Measurements from ENCODE around the gene SLMAP.

- TF ChIP-seq, protein P1, sequence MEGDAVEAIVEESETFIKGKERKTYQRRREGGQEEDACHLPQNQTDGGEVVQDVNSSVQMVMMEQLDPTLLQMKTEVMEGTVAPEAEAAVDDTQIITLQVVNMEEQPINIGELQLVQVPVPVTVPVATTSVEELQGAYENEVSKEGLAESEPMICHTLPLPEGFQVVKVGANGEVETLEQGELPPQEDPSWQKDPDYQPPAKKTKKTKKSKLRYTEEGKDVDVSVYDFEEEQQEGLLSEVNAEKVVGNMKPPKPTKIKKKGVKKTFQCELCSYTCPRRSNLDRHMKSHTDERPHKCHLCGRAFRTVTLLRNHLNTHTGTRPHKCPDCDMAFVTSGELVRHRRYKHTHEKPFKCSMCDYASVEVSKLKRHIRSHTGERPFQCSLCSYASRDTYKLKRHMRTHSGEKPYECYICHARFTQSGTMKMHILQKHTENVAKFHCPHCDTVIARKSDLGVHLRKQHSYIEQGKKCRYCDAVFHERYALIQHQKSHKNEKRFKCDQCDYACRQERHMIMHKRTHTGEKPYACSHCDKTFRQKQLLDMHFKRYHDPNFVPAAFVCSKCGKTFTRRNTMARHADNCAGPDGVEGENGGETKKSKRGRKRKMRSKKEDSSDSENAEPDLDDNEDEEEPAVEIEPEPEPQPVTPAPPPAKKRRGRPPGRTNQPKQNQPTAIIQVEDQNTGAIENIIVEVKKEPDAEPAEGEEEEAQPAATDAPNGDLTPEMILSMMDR (conservative IDR thresholded peaks at IDR 0.05; ENCODE audit: low read depth, low read length): peak; percentile 66
- TF ChIP-seq RFX5 (IDR thresholded peaks at IDR 0.05; ENCODE audit: low read depth, low read length): no peak
- TF ChIP-seq CHD1 (IDR thresholded peaks at IDR 0.05; ENCODE audit: low read depth, low read length): no peak
- peak; percentile 57 for TF ChIP-seq SMC3 (IDR thresholded peaks at IDR 0.05; ENCODE audit: low read depth, low read length)
- no peak for TF ChIP-seq POLR2A (IDR thresholded peaks at IDR 0.05; ENCODE audit: low read depth, low read length)
- TF ChIP-seq USF2 (IDR thresholded peaks at IDR 0.05; ENCODE audit: low read depth, low read length): no peak
- TF ChIP-seq CEBPB (IDR thresholded peaks at IDR 0.05; ENCODE audit: low read depth, low read length): peak; percentile 72; the same call in 1 of the 2 replicates
- no peak for TF ChIP-seq MXI1 (IDR thresholded peaks at IDR 0.05; ENCODE audit: borderline replicate concordance, low read depth, low read length)
- TF ChIP-seq RAD21 (IDR thresholded peaks at IDR 0.05; ENCODE audit: low read length): peak; percentile 74
- TF ChIP-seq, protein P2, sequence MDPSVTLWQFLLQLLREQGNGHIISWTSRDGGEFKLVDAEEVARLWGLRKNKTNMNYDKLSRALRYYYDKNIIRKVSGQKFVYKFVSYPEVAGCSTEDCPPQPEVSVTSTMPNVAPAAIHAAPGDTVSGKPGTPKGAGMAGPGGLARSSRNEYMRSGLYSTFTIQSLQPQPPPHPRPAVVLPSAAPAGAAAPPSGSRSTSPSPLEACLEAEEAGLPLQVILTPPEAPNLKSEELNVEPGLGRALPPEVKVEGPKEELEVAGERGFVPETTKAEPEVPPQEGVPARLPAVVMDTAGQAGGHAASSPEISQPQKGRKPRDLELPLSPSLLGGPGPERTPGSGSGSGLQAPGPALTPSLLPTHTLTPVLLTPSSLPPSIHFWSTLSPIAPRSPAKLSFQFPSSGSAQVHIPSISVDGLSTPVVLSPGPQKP (IDR thresholded peaks at IDR 0.05; ENCODE audit: borderline replicate concordance, low read depth, low read length): no peak
- no peak for TF ChIP-seq MAFK (IDR thresholded peaks at IDR 0.05; ENCODE audit: low read depth, low read length)
- TF ChIP-seq RCOR1 (IDR thresholded peaks at IDR 0.05; ENCODE audit: insufficient replicate concordance, low read length): no peak
- TF ChIP-seq BHLHE40 (IDR thresholded peaks at IDR 0.05; ENCODE audit: low read depth, low read length): no peak
- no peak for TF ChIP-seq NFE2L2 (IDR thresholded peaks at IDR 0.05; ENCODE audit: low read depth, low read length)
Observed at GRCh38 chr3:57961828-57962447, 205.8 kb downstream of the SLMAP start.
